ENCODE results near the gene CKAP2L. TPM values are rescaled to one million over a fixed set of nuclear protein-coding genes. Genes with fewer than 3 reads are reported as not detected.

The CKAP2L gene
- total RNA-seq, 1 donor from 2014 or later = 6.3 TPM

DNA sequence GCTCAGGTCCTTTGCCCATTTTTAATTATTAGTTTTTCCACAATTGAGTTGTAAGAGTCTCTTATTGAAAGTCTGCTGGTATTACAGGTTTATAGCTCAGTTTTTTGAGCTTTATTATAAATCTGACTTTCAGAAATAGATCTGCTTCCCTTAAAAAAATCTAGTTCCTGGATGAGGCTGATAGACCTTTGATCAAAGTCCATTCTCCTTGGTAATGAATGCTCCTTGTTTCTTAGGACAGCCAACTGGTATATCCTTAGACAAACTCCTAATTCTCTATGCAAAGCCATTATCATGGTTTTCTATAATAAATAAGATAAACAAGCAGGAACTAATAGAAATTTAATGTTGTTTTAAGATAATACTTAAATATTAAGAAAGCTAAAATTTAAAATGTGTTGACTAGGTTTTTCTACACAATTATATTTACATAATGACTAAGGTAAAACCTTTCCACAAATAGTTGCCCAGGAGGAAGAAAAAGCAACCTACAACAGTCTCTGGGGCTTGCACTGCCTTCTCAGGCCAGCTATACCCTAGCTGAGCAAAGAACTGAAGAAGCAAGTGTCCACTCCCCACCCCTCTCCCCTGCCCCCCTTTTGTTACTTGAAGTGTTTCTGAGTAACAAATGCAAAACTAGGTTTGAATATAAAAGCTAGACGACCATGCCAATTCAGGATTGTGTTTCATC, 26.7 kb downstream of the CKAP2L start:
- no peaks in the 10 kb centered on the region for H3K4me1 Mint-ChIP-seq (ENCODE audit: unreplicated experiment)
- H3K36me3 Mint-ChIP-seq (ENCODE audit: unreplicated experiment) = peaks cover 5% of the 10 kb centered on the region
- no peak overlapping the region for H3K27ac Mint-ChIP-seq (ENCODE audit: unreplicated experiment)
- no peaks in the 10 kb centered on the region for H3K9me3 Mint-ChIP-seq (ENCODE audit: unreplicated experiment)
- no peak for TF ChIP-seq CTCF (IDR thresholded peaks at IDR 0.05)
- DNase-seq (ENCODE audit: extremely low spot score, unreplicated experiment) = no peak
- H3K27me3 Mint-ChIP-seq (ENCODE audit: unreplicated experiment) = no peaks in the 10 kb centered on the region
- no peak overlapping the region for H3K4me3 Mint-ChIP-seq (ENCODE audit: unreplicated experiment)

GRCh38 chr2:112733871-112734270, 30.5 kb downstream of the CKAP2L start:
- H3K9me3 Mint-ChIP-seq (ENCODE audit: unreplicated experiment) = no peaks in the 10 kb centered on the region
- H3K27ac Mint-ChIP-seq (ENCODE audit: unreplicated experiment) = no peak overlapping the region
- peaks cover 8% of the 10 kb centered on the region for H3K4me1 Mint-ChIP-seq (ENCODE audit: unreplicated experiment)
- H3K36me3 Mint-ChIP-seq (ENCODE audit: unreplicated experiment) = peaks cover 2% of the 10 kb centered on the region
- no peak for TF ChIP-seq CTCF (IDR thresholded peaks at IDR 0.05)
- no peak for DNase-seq (ENCODE audit: extremely low spot score, unreplicated experiment)
- H3K4me3 Mint-ChIP-seq (ENCODE audit: unreplicated experiment) = no peak overlapping the region
- no peaks in the 10 kb centered on the region for H3K27me3 Mint-ChIP-seq (ENCODE audit: unreplicated experiment)

DNA sequence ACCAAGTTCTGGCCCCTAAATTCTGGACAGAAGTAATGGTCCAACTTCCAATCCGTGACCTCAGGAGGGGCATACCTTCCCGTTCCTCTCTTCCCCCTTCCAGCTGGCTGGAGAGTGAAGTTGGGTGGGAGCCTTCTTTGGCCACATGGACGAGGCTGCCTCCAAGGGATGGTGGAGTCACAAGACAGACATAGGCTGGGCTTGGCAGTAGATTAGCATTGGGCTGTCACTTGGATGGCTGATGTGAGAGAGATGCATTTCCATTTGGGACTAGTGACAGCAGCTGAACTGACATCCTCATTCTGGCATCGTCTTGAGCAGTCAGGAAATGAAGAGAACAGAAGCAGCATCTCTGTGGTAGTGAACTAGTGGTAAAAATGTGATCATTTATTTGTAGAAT, 31.0 kb downstream of the CKAP2L start:
- no peak for DNase-seq (ENCODE audit: extremely low spot score, unreplicated experiment)
- no peak for TF ChIP-seq CTCF (IDR thresholded peaks at IDR 0.05)
- H3K27me3 Mint-ChIP-seq (ENCODE audit: unreplicated experiment) = no peaks in the 10 kb centered on the region
- no peak overlapping the region for H3K27ac Mint-ChIP-seq (ENCODE audit: unreplicated experiment)
- no peak overlapping the region for H3K4me3 Mint-ChIP-seq (ENCODE audit: unreplicated experiment)
- peaks cover 2% of the 10 kb centered on the region for H3K36me3 Mint-ChIP-seq (ENCODE audit: unreplicated experiment)
- peaks cover 8% of the 10 kb centered on the region for H3K4me1 Mint-ChIP-seq (ENCODE audit: unreplicated experiment)
- no peaks in the 10 kb centered on the region for H3K9me3 Mint-ChIP-seq (ENCODE audit: unreplicated experiment)

GRCh38 chr2:112731479-112731878, 32.9 kb downstream of the CKAP2L start:
- H3K36me3 Mint-ChIP-seq (ENCODE audit: unreplicated experiment) = no peaks in the 10 kb centered on the region

DNA sequence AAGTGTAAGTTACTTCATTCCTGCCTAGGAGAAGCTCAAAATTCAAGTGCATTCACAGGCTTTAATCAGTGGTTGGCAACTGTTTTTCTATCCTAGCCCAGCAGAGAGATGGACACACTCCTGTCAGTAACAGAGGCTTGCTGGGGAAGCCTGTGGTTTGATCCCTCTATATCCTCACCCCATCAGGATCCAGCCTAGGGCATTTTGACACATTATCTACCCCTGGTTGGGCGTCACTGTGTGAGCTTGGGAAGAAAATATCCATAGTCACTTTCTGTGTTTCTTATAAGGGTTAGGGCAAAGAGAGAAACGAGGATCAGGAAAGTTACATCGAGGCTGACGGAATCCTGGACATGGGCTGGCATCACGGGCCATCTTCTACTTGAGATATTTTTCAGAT, 33.6 kb downstream of the CKAP2L start:
- Mint-ChIP-seq H3K27ac (ENCODE audit: unreplicated experiment) (no peak overlapping the region), H3K9me3 (ENCODE audit: unreplicated experiment) (no peaks in the 10 kb centered on the region), H3K36me3 (ENCODE audit: unreplicated experiment) (no peaks in the 10 kb centered on the region), H3K4me3 (ENCODE audit: unreplicated experiment) (no peak overlapping the region), H3K4me1 (ENCODE audit: unreplicated experiment) (peaks cover 11% of the 10 kb centered on the region), H3K27me3 (ENCODE audit: unreplicated experiment) (no peaks in the 10 kb centered on the region)
- no peak for DNase-seq (ENCODE audit: extremely low spot score, unreplicated experiment)
- TF ChIP-seq CTCF (IDR thresholded peaks at IDR 0.05) = no peak

More at GRCh38 chr2:112731479-112731878, 32.9 kb downstream of the CKAP2L start:
- no peaks in the 10 kb centered on the region for H3K27me3 Mint-ChIP-seq (ENCODE audit: unreplicated experiment)
- H3K27ac Mint-ChIP-seq (ENCODE audit: unreplicated experiment) = no peak overlapping the region
- no peak for TF ChIP-seq CTCF (IDR thresholded peaks at IDR 0.05)
- H3K4me3 Mint-ChIP-seq (ENCODE audit: unreplicated experiment) = no peak overlapping the region
- peaks cover 10% of the 10 kb centered on the region for H3K4me1 Mint-ChIP-seq (ENCODE audit: unreplicated experiment)
- DNase-seq (ENCODE audit: extremely low spot score, unreplicated experiment) = no peak
- H3K9me3 Mint-ChIP-seq (ENCODE audit: unreplicated experiment) = no peaks in the 10 kb centered on the region

Measured in osteocyte (in vitro differentiated cells).